HG02938 (cell line): ENCODE results near the gene NAP1L4.

Experiments used
- ATAC-seq: cut with Tn5 transposase; IDR thresholded peaks from one replicate; pipeline ENCODE4 v1.9.1; 2021; ENCODE audit warnings: mild to moderate bottlenecking, moderate library complexity; ENCODE audit not compliant: unreplicated experiment

Gene NAP1L4

GRCh38 chr11:2961080-2961479 lies 31.0 kb downstream of the NAP1L4 start:
- no peak for ATAC-seq

- ATAC-seq: no peak
These were observed 32.0 kb downstream of the NAP1L4 start for GRCh38 chr11:2960139-2960538.

DNA sequence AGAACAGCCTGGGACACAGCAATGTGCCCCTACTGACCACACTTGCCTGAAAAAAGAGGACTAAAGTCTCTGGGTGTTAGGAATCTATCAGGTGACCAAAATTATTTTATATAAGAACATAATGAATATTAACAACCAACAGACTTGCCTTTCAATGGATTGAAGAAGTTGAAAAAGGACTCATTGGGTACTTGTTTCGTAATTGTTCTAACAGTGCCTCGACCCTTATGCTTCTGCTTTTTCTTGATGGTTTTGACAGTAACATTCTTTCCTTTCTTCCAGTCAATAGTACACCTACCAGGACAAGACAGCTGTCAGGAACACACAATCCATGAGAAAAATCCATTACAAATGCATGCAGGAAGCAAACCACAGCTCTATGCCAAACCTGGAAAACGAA lies 33.9 kb downstream of the NAP1L4 start:
- ATAC-seq: no peak

DNA sequence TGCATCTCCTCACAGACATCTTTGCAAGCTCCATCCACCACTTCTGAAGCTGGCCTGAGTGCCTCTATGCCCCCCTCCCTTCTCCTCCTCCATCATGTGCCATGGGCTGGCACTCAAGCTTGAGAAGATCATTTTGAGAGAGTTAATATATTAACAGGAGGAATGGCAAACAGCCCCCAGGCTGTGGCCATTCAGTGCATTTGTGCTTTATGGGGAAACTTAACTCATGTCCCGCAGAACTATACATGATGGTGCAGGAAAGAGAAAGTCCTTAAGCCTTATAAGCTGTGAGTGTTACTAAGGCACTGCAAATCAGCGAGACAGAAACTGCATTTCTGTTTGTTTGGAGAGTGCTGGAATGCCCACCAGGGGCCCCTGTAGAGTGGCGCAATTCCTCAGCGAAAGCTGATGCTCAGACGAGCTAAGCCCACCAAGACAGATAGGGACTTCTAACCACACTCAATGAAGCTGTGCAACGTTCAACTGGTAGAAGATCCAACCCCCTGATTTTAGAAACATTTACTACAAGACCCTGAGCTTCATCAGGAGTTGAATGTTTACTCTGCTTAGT lies 36.1 kb downstream of the NAP1L4 start:
- ATAC-seq: no peak

- ATAC-seq: no peak
These were observed 37.9 kb downstream of the NAP1L4 start for GRCh38 chr11:2954263-2954662.

DNA sequence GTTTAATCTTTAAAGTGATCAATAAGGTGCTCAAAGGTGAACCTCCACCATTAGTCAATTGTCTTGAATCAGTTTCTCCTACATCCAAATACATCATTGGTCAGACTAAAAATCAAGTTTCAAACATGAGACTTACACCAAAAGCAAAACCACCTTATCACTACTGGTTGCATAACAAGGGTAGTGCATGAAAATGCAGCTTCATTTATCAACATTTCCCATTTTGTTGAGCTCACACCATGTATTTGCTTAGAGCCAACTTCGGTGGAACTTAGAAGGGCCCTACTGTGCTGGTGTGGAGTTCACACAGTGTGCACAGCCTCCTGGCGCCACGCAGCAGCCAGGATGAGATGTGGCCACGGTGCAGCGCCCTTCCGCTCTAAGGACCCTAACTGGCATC lies 39.8 kb downstream of the NAP1L4 start:
- ATAC-seq: no peak

DNA sequence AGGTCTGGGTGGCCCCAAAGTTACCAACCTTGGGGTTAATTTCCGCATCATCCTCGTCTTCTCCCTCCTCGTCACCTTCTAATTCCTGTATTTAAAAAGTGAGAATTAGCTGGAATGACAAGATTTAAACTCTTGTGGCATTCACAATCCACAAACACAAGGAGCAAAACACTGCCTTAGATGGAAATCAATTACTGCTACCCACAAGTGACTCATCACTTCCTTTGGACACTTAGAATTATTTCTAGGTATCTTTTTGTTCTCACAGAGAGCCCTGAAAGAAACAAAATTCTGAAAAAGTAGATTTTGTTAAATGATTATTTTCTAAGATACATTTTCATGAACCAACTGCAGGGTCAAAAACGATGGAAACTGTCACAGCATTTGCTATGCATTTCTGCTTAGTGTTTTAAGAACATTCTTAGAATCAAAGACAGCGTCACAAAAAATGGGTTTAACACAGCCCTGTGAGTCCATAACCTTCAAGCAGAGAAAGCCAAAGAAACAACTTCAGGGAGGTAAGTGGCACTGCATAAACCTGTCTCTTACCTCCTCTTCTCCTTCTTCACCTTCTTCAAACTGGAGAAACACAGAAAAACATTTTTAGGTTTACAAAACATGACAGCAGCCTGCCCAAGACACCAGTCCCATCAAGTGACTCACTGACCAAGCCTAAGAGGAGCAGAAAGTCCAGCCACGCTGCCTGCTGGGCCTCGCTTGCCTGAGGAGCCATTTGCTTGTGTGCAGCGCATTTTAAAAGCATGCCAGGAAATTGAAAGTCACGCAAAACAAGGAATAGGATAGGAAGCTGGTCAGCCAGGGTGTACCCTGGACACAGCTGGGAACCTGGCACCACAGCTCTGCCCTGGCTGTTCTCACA lies 40.7 kb downstream of the NAP1L4 start:
- ATAC-seq: no peak

DNA sequence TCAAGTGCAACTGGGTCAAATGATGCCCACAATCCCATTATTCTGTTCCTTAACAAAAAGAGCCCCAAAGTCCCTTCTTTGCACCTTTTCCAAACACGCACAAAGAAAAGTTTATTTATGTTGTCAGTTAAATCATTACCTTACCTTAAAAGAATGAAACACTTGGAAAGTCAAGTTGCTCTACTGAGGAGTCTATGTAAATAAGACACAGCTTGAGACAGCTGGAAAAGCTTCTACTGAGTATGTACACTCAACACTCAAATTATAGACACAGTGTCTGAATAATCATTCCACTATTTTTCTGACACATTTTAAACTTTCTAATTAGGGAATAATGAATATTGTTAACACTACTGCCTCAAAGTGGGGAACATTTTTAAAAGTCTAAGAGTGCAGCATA lies 41.3 kb downstream of the NAP1L4 start:
- no peak for ATAC-seq

GRCh38 chr11:2949920-2950319 lies 42.2 kb downstream of the NAP1L4 start:
- no peak for ATAC-seq

GRCh38 chr11:2947744-2948143 lies 44.4 kb downstream of the NAP1L4 start:
- no peak for ATAC-seq

DNA sequence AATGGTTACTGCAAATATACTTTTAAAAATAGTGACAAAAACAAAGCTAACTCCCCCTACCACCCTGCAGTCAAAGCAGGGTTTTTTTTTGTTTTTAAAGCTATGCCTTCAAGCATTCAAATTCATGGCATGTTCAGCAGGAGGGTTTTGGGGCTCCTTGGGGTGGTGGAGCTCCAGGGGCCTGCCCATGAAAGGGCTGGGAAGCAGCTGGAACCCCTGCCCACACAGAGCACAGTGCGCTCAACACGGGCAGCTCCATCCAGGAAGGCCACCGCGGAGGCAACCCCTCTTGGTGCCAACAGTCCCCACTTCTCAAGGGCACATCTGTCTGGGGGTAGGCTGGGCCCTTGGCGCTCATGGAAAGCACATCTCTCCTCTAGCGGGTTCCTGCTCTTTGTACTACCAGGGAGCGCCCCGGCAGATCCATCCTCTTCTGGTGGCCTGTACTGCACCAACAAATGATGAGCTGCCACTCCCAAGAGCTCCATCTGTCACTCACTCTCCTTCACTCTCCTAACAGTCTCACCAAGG lies 46.3 kb downstream of the NAP1L4 start:
- ATAC-seq: no peak

- ATAC-seq: no peak
These were observed 46.9 kb downstream of the NAP1L4 start for GRCh38 chr11:2945031-2945756.

GRCh38 chr11:2944530-2944929 lies 47.6 kb downstream of the NAP1L4 start:
- ATAC-seq: no peak

DNA sequence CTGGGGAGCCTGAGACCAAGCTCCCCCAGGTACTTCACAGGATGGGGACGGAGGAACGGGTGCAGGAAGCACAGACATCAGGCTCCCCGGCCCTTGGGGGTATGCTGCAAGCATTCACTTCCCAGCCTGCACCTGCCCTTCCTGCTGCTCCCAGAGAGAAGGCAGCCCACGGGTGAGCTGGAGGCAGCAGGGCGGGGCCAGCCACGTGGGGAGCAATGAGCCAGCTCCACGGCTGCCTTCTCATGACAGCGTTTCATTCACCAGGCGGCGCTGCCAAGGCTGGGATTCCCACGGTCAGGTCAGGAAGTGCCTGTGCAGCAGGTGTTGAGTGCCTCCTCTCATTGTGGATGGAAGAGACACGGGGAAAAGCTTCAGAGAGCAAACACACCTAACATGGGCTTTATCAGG lies 48.4 kb downstream of the NAP1L4 start:
- no peak for ATAC-seq

DNA sequence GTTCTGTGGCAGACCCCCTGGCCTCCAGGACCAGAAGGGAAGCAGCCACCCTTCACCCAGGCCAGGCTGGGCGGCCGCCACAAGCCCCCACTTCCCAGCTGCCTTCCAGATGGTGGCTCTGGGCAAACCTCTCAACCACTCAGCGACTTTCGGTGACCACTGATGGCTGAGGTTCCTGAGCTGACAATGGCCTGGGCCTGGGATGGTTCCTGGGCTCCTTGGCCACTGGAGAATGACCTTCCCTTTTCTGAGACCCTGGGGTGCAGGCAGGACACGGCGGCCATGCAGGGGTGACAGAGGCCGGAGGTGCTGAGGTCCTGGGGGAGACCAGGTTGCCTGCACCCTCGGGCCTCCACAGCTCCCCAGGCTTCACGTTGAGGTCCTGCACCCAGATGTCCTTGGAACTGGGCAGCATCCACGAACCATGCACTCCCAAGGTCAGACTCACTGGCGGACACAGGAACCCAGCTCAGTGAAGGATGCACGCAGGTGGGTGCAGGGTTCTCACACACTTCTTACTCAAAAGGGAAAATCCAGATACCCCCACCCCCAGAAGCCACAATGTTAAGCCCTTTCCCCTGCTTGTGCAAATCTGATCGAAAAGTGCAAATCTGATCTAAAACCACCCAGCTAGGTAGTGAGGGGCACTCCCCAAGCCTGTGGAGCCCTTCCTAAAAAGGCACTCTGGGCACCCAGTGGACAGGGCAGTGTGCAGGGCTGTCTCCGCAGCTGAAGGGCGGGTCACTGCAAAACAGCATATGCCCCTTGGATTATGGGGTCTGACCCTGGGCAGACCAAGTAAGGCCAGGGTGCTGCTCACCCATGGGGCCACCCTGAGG lies 49.0 kb downstream of the NAP1L4 start:
- ATAC-seq: no peak

- ATAC-seq: no peak
These were observed 49.7 kb downstream of the NAP1L4 start for GRCh38 chr11:2942447-2942846.

GRCh38 chr11:2940921-2941821 lies 51.0 kb downstream of the NAP1L4 start:
- no peak for ATAC-seq

- ATAC-seq: no peak
These were observed 51.8 kb downstream of the NAP1L4 start for GRCh38 chr11:2940147-2940920.
